Measurements from ENCODE around the gene NAA15. TPM values are rescaled to one million over a fixed set of nuclear protein-coding genes. Genes with fewer than 3 reads are reported as not detected.

The NAA15 gene
- total and polyA plus RNA-seq, 4 donors: 6.7 to 18.2 (median 11.1) TPM

DNA sequence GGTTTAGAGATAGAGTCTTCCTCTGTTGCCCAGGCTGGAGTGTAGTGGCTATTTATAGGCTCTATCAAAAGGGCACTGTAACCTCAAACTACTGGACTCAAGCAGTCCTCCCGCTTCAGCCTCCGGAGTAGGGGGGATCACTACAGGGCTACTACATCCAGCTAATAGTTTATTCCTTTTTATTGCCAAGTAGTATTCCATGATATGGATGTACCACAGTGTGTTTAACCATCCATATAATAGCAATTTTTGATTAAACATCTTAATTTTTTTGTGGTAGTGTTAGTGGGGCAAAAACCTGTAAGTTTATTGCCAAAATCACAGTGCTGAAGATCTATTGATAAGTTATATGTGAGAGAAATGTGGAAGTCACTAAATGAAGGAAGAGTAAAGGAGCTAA, 3.6 kb downstream of the NAA15 start:
- 98% methylated on average over 2 of the region's 2 CpGs for WGBS
- no peak for TF ChIP-seq RXRA (IDR thresholded peaks at IDR 0.05)
- TF ChIP-seq NR2F2 (IDR thresholded peaks at IDR 0.05): no peak
- no peaks in the 10 kb centered on the region for H3K36me3 ChIP-seq (ENCODE audit: control insufficient read depth in 4 of 4, insufficient read depth in 3 of 4, low read depth in 1 of 4, low read length in 3 of 4)
- H3K4me3 ChIP-seq (ENCODE audit: low read depth in 1 of 3, low read length in 3 of 3): no peak overlapping the region
- H3K27me3 ChIP-seq (ENCODE audit: control insufficient read depth in 4 of 4, insufficient read depth in 4 of 4, low read length in 3 of 4): no peaks in the 10 kb centered on the region
- DNase-seq (ENCODE audit: low spot score): no peak
- no peaks in the 10 kb centered on the region for H3K9me3 ChIP-seq (ENCODE audit: control insufficient read depth in 4 of 4, low read length in 3 of 4)
- H3K4me1 ChIP-seq (ENCODE audit: control insufficient read depth in 4 of 4, insufficient read depth in 4 of 4, low read length in 3 of 4): peaks cover 0 to 19% (median 12%) of the 10 kb centered on the region in 4 donors
- H3K9ac ChIP-seq (ENCODE audit: low read depth in 1 of 2, low read length in 2 of 2): no peak overlapping the region
- no peak overlapping the region for H3K27ac ChIP-seq (ENCODE audit: low read depth in 1 of 2, low read length in 2 of 2)

DNA sequence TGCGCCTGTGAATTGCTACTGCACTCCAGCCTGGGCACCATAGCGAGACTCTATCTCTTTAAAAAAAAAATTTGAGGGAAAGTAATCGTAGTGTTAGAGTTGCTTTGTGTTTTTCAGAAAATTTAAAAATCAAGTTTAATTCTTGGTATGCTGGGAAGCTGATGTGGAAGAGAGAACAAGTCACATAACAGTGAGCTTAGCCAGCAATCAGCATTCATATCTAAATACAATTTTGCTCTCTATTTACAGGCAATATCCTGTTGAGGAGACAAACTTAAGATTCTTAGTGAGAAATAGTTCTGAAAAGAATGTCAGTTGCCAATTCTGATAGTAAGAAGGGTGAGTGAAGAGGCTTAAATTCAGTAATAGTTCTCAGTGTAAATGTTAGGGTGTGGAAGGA, 10.6 kb downstream of the NAA15 start:
- H3K4me1 ChIP-seq (ENCODE audit: control insufficient read depth in 4 of 4, insufficient read depth in 4 of 4, low read length in 3 of 4): peaks cover 0 to 25% (median 11%) of the 10 kb centered on the region in 4 donors

More for the DNA sequence above, 10.6 kb downstream of the NAA15 start:
- WGBS: 85% methylated on average over 3 of the region's 3 CpGs
- Histone ChIP-seq H3K9me3 (ENCODE audit: control insufficient read depth in 4 of 4, low read length in 3 of 4) (no peaks in the 10 kb centered on the region), H3K27ac (ENCODE audit: low read depth in 1 of 2, low read length in 2 of 2) (no peak overlapping the region), H3K27me3 (ENCODE audit: control insufficient read depth in 4 of 4, insufficient read depth in 4 of 4, low read length in 3 of 4) (no peaks in the 10 kb centered on the region), H3K4me3 (ENCODE audit: low read depth in 1 of 3, low read length in 3 of 3) (no peak overlapping the region), H3K36me3 (ENCODE audit: control insufficient read depth in 4 of 4, insufficient read depth in 3 of 4, low read depth in 1 of 4, low read length in 3 of 4) (peaks cover 0 to 2% (median 0%) of the 10 kb centered on the region in 4 donors), H3K9ac (ENCODE audit: low read depth in 1 of 2, low read length in 2 of 2) (no peak overlapping the region)
- no peak for DNase-seq (ENCODE audit: low spot score)
- TF ChIP-seq HNF4G (IDR thresholded peaks at IDR 0.05) (no peak), FOXA2 (IDR thresholded peaks at IDR 0.05) (no peak), RAD21 (IDR thresholded peaks at IDR 0.05) (no peak), FOXA1 (IDR thresholded peaks at IDR 0.05) (no peak), GABPA (IDR thresholded peaks at IDR 0.05 in 1 of 2, conservative IDR thresholded peaks at IDR 0.05 in 1 of 2) (no peak), JUND (IDR thresholded peaks at IDR 0.05) (no peak), RXRA (IDR thresholded peaks at IDR 0.05) (no peak), NR2F2 (IDR thresholded peaks at IDR 0.05) (no peak), TAF1 (conservative IDR thresholded peaks at IDR 0.05) (no peak), YY1 (IDR thresholded peaks at IDR 0.05) (no peak), EGR1 (IDR thresholded peaks at IDR 0.05; ENCODE audit: low read depth in 2 of 2) (no peak)
- TF ChIP-seq, protein P1, sequence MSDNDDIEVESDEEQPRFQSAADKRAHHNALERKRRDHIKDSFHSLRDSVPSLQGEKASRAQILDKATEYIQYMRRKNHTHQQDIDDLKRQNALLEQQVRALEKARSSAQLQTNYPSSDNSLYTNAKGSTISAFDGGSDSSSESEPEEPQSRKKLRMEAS (IDR thresholded peaks at IDR 0.05): no peak
- TF ChIP-seq, protein P2, sequence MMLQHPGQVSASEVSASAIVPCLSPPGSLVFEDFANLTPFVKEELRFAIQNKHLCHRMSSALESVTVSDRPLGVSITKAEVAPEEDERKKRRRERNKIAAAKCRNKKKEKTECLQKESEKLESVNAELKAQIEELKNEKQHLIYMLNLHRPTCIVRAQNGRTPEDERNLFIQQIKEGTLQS (IDR thresholded peaks at IDR 0.05): no peak
- TF ChIP-seq, protein P3, sequence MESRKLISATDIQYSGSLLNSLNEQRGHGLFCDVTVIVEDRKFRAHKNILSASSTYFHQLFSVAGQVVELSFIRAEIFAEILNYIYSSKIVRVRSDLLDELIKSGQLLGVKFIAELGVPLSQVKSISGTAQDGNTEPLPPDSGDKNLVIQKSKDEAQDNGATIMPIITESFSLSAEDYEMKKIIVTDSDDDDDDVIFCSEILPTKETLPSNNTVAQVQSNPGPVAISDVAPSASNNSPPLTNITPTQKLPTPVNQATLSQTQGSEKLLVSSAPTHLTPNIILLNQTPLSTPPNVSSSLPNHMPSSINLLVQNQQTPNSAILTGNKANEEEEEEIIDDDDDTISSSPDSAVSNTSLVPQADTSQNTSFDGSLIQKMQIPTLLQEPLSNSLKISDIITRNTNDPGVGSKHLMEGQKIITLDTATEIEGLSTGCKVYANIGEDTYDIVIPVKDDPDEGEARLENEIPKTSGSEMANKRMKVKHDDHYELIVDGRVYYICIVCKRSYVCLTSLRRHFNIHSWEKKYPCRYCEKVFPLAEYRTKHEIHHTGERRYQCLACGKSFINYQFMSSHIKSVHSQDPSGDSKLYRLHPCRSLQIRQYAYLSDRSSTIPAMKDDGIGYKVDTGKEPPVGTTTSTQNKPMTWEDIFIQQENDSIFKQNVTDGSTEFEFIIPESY (IDR thresholded peaks at IDR 0.05): no peak
- TF ChIP-seq, protein P4, sequence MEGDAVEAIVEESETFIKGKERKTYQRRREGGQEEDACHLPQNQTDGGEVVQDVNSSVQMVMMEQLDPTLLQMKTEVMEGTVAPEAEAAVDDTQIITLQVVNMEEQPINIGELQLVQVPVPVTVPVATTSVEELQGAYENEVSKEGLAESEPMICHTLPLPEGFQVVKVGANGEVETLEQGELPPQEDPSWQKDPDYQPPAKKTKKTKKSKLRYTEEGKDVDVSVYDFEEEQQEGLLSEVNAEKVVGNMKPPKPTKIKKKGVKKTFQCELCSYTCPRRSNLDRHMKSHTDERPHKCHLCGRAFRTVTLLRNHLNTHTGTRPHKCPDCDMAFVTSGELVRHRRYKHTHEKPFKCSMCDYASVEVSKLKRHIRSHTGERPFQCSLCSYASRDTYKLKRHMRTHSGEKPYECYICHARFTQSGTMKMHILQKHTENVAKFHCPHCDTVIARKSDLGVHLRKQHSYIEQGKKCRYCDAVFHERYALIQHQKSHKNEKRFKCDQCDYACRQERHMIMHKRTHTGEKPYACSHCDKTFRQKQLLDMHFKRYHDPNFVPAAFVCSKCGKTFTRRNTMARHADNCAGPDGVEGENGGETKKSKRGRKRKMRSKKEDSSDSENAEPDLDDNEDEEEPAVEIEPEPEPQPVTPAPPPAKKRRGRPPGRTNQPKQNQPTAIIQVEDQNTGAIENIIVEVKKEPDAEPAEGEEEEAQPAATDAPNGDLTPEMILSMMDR (IDR thresholded peaks at IDR 0.05; ENCODE audit: low read depth, low read length, missing input control): no peak
